HepG2 (cell line): ENCODE measurements around the gene BCKDHA. TPM values are rescaled to one million over a fixed set of nuclear protein-coding genes. Genes with fewer than 3 reads are reported as not detected.
A peak's percentile ranks its signal among the peaks of the same experiment; 100 is the strongest.

Source experiments
- AKAP8 ChIP-seq: sonication (generic); formaldehyde crosslinking; IDR thresholded peaks from 2 replicates; pipeline ENCODE4 v1.5.1; 2020; ENCODE audit warnings: mild to moderate bottlenecking, missing genetic modification reagents
- CEBPB ChIP-seq: IDR thresholded peaks from 2 replicates; pipeline ENCODE4 v1.6.1; 2011; ENCODE audit warnings: low read depth, low read length, improper control_type of control experiment, borderline replicate concordance
- DMAP1 ChIP-seq: IDR thresholded peaks from 2 replicates; pipeline ENCODE4 v1.6.1; 2016
- ETV5 ChIP-seq: IDR thresholded peaks from 2 replicates; pipeline ENCODE4 v1.6.1; 2018; ENCODE audit warnings: missing biosample characterization, missing genetic modification reagents, inconsistent platforms, borderline replicate concordance
- FOXO1 ChIP-seq: sonication (generic); formaldehyde crosslinking; IDR thresholded peaks from 2 replicates; pipeline ENCODE4 v1.4.0; 2020; ENCODE audit warnings: missing genetic modification reagents
- GABPB1 ChIP-seq: IDR thresholded peaks from 2 replicates; pipeline ENCODE4 v1.6.1; 2016; ENCODE audit warnings: mild to moderate bottlenecking, missing genetic modification reagents, moderate library complexity, missing compliant biosample characterization
- GATAD2A ChIP-seq: IDR thresholded peaks from 2 replicates; pipeline ENCODE4 v1.6.1; 2016
- GMEB1 ChIP-seq: sonication (generic); formaldehyde crosslinking; IDR thresholded peaks from 2 replicates; pipeline ENCODE4 v1.5.1; 2020; ENCODE audit warnings: missing genetic modification reagents, mild to moderate bottlenecking, borderline replicate concordance
- HBP1 ChIP-seq: IDR thresholded peaks from 2 replicates; pipeline ENCODE4 v1.6.1; 2016; ENCODE audit warnings: low read depth, control low read depth
- KLF15 ChIP-seq: sonication (generic); formaldehyde crosslinking; IDR thresholded peaks from 2 replicates; pipeline ENCODE4 v1.8.1; 2023; ENCODE audit warnings: borderline replicate concordance, mild to moderate bottlenecking, inconsistent platforms, missing genetic modification reagents, mixed read lengths
- MAX ChIP-seq: IDR thresholded peaks from 2 replicates; pipeline ENCODE4 v1.6.1; 2012; ENCODE audit warnings: inconsistent platforms
- MAZ ChIP-seq, 2 experiments: sonication (generic) in 1 of 2; formaldehyde crosslinking in 1 of 2; IDR thresholded peaks; 2 replicates each; pipeline versions ENCODE4 v1.5.0 to v1.6.1; 2012 to 2020; ENCODE audit warnings: low read depth in 2 of 2, mild to moderate bottlenecking in 2 of 2, borderline replicate concordance in 1 of 2, improper control_type of control experiment in 1 of 2, low read length in 1 of 2, missing genetic modification reagents in 1 of 2, moderate library complexity in 1 of 2
- NONO ChIP-seq, 2 experiments: fragments of 450-650 bp in 1 of 2; sonication (generic) in 1 of 2; formaldehyde crosslinking in 1 of 2; IDR thresholded peaks in 1 of 2; conservative IDR thresholded peaks in 1 of 2; 2 replicates each; pipeline versions ENCODE4 v1.6.1 to v1.8.0; 2017 to 2022; ENCODE audit warnings: mild to moderate bottlenecking in 1 of 2, missing genetic modification reagents in 1 of 2, moderate library complexity in 1 of 2
- PHF20 ChIP-seq: sonication (generic); formaldehyde crosslinking; IDR thresholded peaks from 2 replicates; pipeline ENCODE4 v1.5.0; 2020; ENCODE audit warnings: mild to moderate bottlenecking, missing genetic modification reagents
- PHF21A ChIP-seq: sonication (generic); formaldehyde crosslinking; IDR thresholded peaks from 2 replicates; pipeline ENCODE4 v1.5.0; 2020; ENCODE audit warnings: mild to moderate bottlenecking, missing genetic modification reagents
- PHF8 ChIP-seq: sonication (generic); formaldehyde crosslinking; IDR thresholded peaks from 2 replicates; pipeline ENCODE4 v1.5.0; 2020; ENCODE audit warnings: missing genetic modification reagents
- REPIN1 ChIP-seq: sonication (generic); formaldehyde crosslinking; IDR thresholded peaks from 2 replicates; pipeline ENCODE4 v1.8.0; 2022; ENCODE audit warnings: missing genetic modification reagents, low read depth, mild to moderate bottlenecking, borderline replicate concordance
- SMYD3 ChIP-seq: sonication (generic); formaldehyde crosslinking; IDR thresholded peaks from 2 replicates; pipeline ENCODE4 v1.8.1; 2023; ENCODE audit warnings: mild to moderate bottlenecking, missing genetic modification reagents
- SOX6 ChIP-seq, 2 experiments: fragments of 450-650 bp in 1 of 2; sonication (generic) in 1 of 2; formaldehyde crosslinking in 1 of 2; IDR thresholded peaks; 2 replicates each; pipeline versions ENCODE4 v1.4.0 to v1.6.1; 2017 to 2020; ENCODE audit warnings: antibody characterized with exemption in 1 of 2, mild to moderate bottlenecking in 1 of 2, missing genetic modification reagents in 1 of 2
- ZBTB46 ChIP-seq: sonication (generic); formaldehyde crosslinking; IDR thresholded peaks from 2 replicates; pipeline ENCODE4 v1.4.0; 2020; ENCODE audit warnings: mild to moderate bottlenecking, missing genetic modification reagents, borderline replicate concordance
- ZNF180 ChIP-seq: sonication (generic); formaldehyde crosslinking; IDR thresholded peaks from 2 replicates; pipeline ENCODE4 v1.4.0; 2020; ENCODE audit warnings: low read depth, missing genetic modification reagents, borderline replicate concordance
- ZNF350 ChIP-seq: sonication (generic); formaldehyde crosslinking; IDR thresholded peaks from 2 replicates; pipeline ENCODE4 v1.4.0; 2020; ENCODE audit warnings: mild to moderate bottlenecking, low read depth, missing genetic modification reagents, borderline replicate concordance
- ZNF772 ChIP-seq: sonication (generic); formaldehyde crosslinking; IDR thresholded peaks from 2 replicates; pipeline ENCODE4 v1.5.0; 2020; ENCODE audit warnings: mild to moderate bottlenecking, missing genetic modification reagents
- ZNF777 ChIP-seq: sonication (generic); formaldehyde crosslinking; IDR thresholded peaks from 2 replicates; pipeline ENCODE4 v1.4.0; 2020; ENCODE audit warnings: missing genetic modification reagents
- polyA plus RNA-seq, 8 experiments: library from polyadenylated mRNA; depleted of rRNA in 3 of 8; stranded (reverse) in 7 of 8; unstranded in 1 of 8; fragments of >200 nt; fragmentation: Illumina TruSeq in 4 of 8; extraction: Trizol in 4 of 8; gene quantifications; 2 replicates each; pipeline versions ENCODE4 v1.2.1 to v1.2.3, GENCODE V29; 2011 to 2016; ENCODE audit warnings: low read depth in 4 of 8, missing spikeins in 1 of 8, mixed read lengths in 1 of 8; ENCODE audit not compliant: insufficient read depth in 1 of 8
- total RNA-seq, 5 experiments: library from RNA; depleted of rRNA; stranded (reverse); fragments of >200 nt; fragmentation: Illumina TruSeq; extraction: Trizol; gene quantifications; 2 replicates each; pipeline ENCODE4 v1.2.3, GENCODE V29; 2016; ENCODE audit warnings: low read depth in 1 of 5

The BCKDHA gene
- total and polyA plus RNA-seq, 2 of the 13 experiments (the other 11 are each of a cell fraction or from before 2014, with no cell fraction given) = 11.8 to 31.5 TPM

GRCh38 chr19:41376241-41376997 lies 21.2 kb upstream of the BCKDHA start, which contains the start of gene TMEM91 (continued):
- TF ChIP-seq GMEB1 (CRISPR knock-in tag) = peak; percentile 68; the same call in 1 of the 2 replicates
- peak; percentile 83 for TF ChIP-seq AKAP8 (CRISPR knock-in tag)
- no peak for TF ChIP-seq NONO (IDR thresholded peaks at IDR 0.05)
- TF ChIP-seq NONO (CRISPR knock-in tag; conservative IDR thresholded peaks at IDR 0.05) = 0 out of 2 replicates have a peak, but pooled peaks have one; percentile 31
- TF ChIP-seq HBP1 (CRISPR knock-in tag) = no peak
- 0 out of 2 replicates have a peak, but pooled peaks have one; percentile 33 for TF ChIP-seq GATAD2A
- peak; percentile 97 for TF ChIP-seq REPIN1 (CRISPR knock-in tag)
- no peak for TF ChIP-seq ZBTB46 (CRISPR knock-in tag)
- no peak for TF ChIP-seq SOX6 (IDR thresholded peaks at IDR 0.05)
- TF ChIP-seq SOX6 (CRISPR knock-in tag; IDR thresholded peaks at IDR 0.05) = peak; percentile 26
- TF ChIP-seq PHF21A (CRISPR knock-in tag) = 0 out of 2 replicates have a peak, but pooled peaks have one; percentile 62
- TF ChIP-seq ZNF777 (CRISPR knock-in tag) = peak; percentile 58; the same call in 1 of the 2 replicates
- peak; percentile 54; the same call in 1 of the 2 replicates for TF ChIP-seq DMAP1
- no peak; the same call in 1 of the 2 replicates for TF ChIP-seq ETV5 (CRISPR knock-in tag)
- no peak for TF ChIP-seq ZNF180 (CRISPR knock-in tag)
- TF ChIP-seq PHF20 = 0 out of 2 replicates have a peak, but pooled peaks have one; percentile 17
- TF ChIP-seq PHF8 (CRISPR knock-in tag) = peak; percentile 32; the same call in 1 of the 2 replicates
- no peak for TF ChIP-seq SMYD3 (CRISPR knock-in tag)
- peak; percentile 43; the same call in 1 of the 2 replicates for TF ChIP-seq MAX
- peak; percentile 30; the same call in 1 of the 2 replicates for TF ChIP-seq ZNF350 (CRISPR knock-in tag)
- peak; percentile 17 for TF ChIP-seq FOXO1 (CRISPR knock-in tag)
- TF ChIP-seq ZNF772 (CRISPR knock-in tag) = 0 out of 2 replicates have a peak, but pooled peaks have one; percentile 42
- TF ChIP-seq KLF15 (CRISPR knock-in tag) = no peak
- no peak for TF ChIP-seq MAZ (IDR thresholded peaks at IDR 0.05; ENCODE audit: borderline replicate concordance, low read depth, low read length)
- peak; percentile 61 for TF ChIP-seq MAZ (CRISPR knock-in tag; IDR thresholded peaks at IDR 0.05; ENCODE audit: low read depth)
- peak; percentile 91 for TF ChIP-seq CEBPB
- peak; percentile 71; the same call in 1 of the 2 replicates for TF ChIP-seq GABPB1 (CRISPR knock-in tag)
